GM12878 (cell line): ENCODE data around the gene LTBP2. TPM values are rescaled to one million over a fixed set of nuclear protein-coding genes. Genes with fewer than 3 reads are reported as not detected.

Experiments
- ATAC-seq: fragments of 200-7000 bp; cut with Tn5 transposase; 3 replicates; pipeline ENCODE4 v1.9.1; 2020; ENCODE audit warnings: mild to moderate bottlenecking, moderate library complexity
- BruUV-seq: library from RNA; stranded (reverse); fragments of 400-500 nt; replicated peaks from 2 replicates; lab custom pipeline; 2021; lab: Mats Ljungman, UMichigan
- CTCF ChIA-PET: fragments of 300-600 bp; sonication (Branson Sonifier 250); formaldehyde crosslinking; extraction: SDS; loops from one replicate; lab custom pipeline; 2021; ENCODE audit warnings: inconsistent platforms; lab: Yijun Ruan, JAX
- POLR2A ChIA-PET: fragments of 350-600 bp; formaldehyde crosslinking; extraction: SDS; loops from one replicate; lab custom pipeline; 2021; ENCODE audit warnings: inconsistent platforms; lab: Charles Lee
- RAD21 ChIA-PET: fragments of 300-600 bp; sonication (Branson Sonifier 250); formaldehyde crosslinking; loops from one replicate; lab custom pipeline; 2023; ENCODE audit warnings: antibody characterized with exemption; ENCODE audit not compliant: unreplicated experiment; lab: Charles Lee
- SMC1A ChIA-PET: fragments of 300-600 bp; sonication (Branson Sonifier 250); formaldehyde crosslinking; loops from one replicate; lab custom pipeline; 2023; ENCODE audit not compliant: unreplicated experiment, uncharacterized antibody; lab: Charles Lee
- DNase-seq: peaks from one replicate; pipeline ENCODE4 v3.0.0-alpha.2; 2011; ENCODE audit warnings: low read depth, low spot score
- FAIRE-seq: peaks from 3 replicates; lab custom pipeline; 2011; peaks lifted over from hg19 to GRCh38; lab: Jason Lieb, UNC
- H2AFZ ChIP-seq: 2 replicates; pipeline ENCODE4 v1.6.0; 2011; ENCODE audit warnings: low read depth, low read length, control low read depth; ENCODE audit not compliant: control insufficient read depth
- H3K27ac ChIP-seq: 2 replicates; pipeline ENCODE4 v1.5.1; 2011; ENCODE audit warnings: control low read depth; ENCODE audit not compliant: control insufficient read depth, insufficient read depth
- H3K27me3 ChIP-seq, 2 experiments: replicated peaks in 1 of 2; 2 replicates each; pipeline versions ENCODE4 v1.6.0 to v1.6.1; 2011; ENCODE audit warnings: low read length in 1 of 2; ENCODE audit not compliant: control insufficient read depth in 2 of 2, insufficient read depth in 2 of 2
- H3K36me3 ChIP-seq, 2 experiments: 2 replicates each; pipeline ENCODE4 v1.5.1; 2011; ENCODE audit warnings: low read length in 1 of 2; ENCODE audit not compliant: control insufficient read depth in 2 of 2, insufficient read depth in 2 of 2
- H3K4me1 ChIP-seq: 2 replicates; pipeline ENCODE4 v1.6.1; 2011; ENCODE audit warnings: mild to moderate bottlenecking, low read length, moderate library complexity, mixed read lengths; ENCODE audit not compliant: control insufficient read depth, insufficient read depth
- H3K4me2 ChIP-seq: 2 replicates; pipeline ENCODE4 v1.6.0; 2011; ENCODE audit warnings: control low read depth; ENCODE audit not compliant: control insufficient read depth, insufficient read depth
- H3K4me3 ChIP-seq: fragments of 200-600 bp; sonication (generic); 2 replicates; pipeline ENCODE4 v1.5.1; 2016
- H3K79me2 ChIP-seq: 2 replicates; pipeline ENCODE4 v1.6.0; 2011; ENCODE audit warnings: low read length; ENCODE audit not compliant: control insufficient read depth, insufficient read depth
- H3K9ac ChIP-seq: 2 replicates; pipeline ENCODE4 v1.8.0; 2011; ENCODE audit warnings: low read length, control low read depth, mixed read lengths; ENCODE audit not compliant: control insufficient read depth, insufficient read depth
- H3K9me3 ChIP-seq: replicated peaks from 3 replicates; pipeline ENCODE4 v1.5.1; 2011; ENCODE audit warnings: mild to moderate bottlenecking, low read length; ENCODE audit not compliant: control insufficient read depth, insufficient read depth
- H4K20me1 ChIP-seq: 2 replicates; pipeline ENCODE4 v1.6.0; 2011; ENCODE audit not compliant: control insufficient read depth, insufficient read depth
- ATF7 ChIP-seq: fragments of 450-650 bp; IDR thresholded peaks from 2 replicates; pipeline ENCODE4 v1.6.1; 2016; ENCODE audit warnings: low read depth, mild to moderate bottlenecking
- BACH1 ChIP-seq: fragments of 450-650 bp; IDR thresholded peaks from 2 replicates; pipeline ENCODE4 v1.6.1; 2017; ENCODE audit warnings: mild to moderate bottlenecking, borderline replicate concordance
- CBX3 ChIP-seq: fragments of 200-600 bp; sonication (generic); IDR thresholded peaks from 2 replicates; pipeline ENCODE4 v1.6.1; 2016; ENCODE audit warnings: low read depth, borderline replicate concordance
- E4F1 ChIP-seq: fragments of 450-650 bp; IDR thresholded peaks from 2 replicates; pipeline ENCODE4 v1.6.1; 2018; ENCODE audit warnings: borderline replicate concordance, mild to moderate bottlenecking; ENCODE audit not compliant: partially characterized antibody
- GATAD2B ChIP-seq: fragments of 450-650 bp; conservative IDR thresholded peaks from 2 replicates; pipeline ENCODE4 v1.6.1; 2017; ENCODE audit warnings: low read depth, mild to moderate bottlenecking, moderate library complexity
- HDGF ChIP-seq: fragments of 450-650 bp; IDR thresholded peaks from 2 replicates; pipeline ENCODE4 v1.6.1; 2016; ENCODE audit warnings: antibody characterized with exemption
- IKZF1 ChIP-seq: fragments of 450-650 bp; conservative IDR thresholded peaks from 2 replicates; pipeline ENCODE4 v1.6.1; 2017; ENCODE audit warnings: antibody characterized with exemption, mild to moderate bottlenecking
- KAT2A ChIP-seq: conservative IDR thresholded peaks from 2 replicates; pipeline ENCODE4 v1.6.1; 2011; ENCODE audit warnings: low read depth, low read length; ENCODE audit not compliant: control insufficient read depth
- MEF2B ChIP-seq: fragments of 450-650 bp; IDR thresholded peaks from 2 replicates; pipeline ENCODE4 v1.6.1; 2018; ENCODE audit warnings: mild to moderate bottlenecking, moderate library complexity; ENCODE audit not compliant: partially characterized antibody, poor library complexity, severe bottlenecking
- MYB ChIP-seq: fragments of 150-350 bp; IDR thresholded peaks from 2 replicates; pipeline ENCODE4 v1.6.1; 2014; ENCODE audit warnings: mild to moderate bottlenecking, low read depth, low read length, borderline replicate concordance
- NFYA ChIP-seq: IDR thresholded peaks from 2 replicates; pipeline ENCODE4 v1.6.1; 2011; ENCODE audit warnings: low read depth, mild to moderate bottlenecking, low read length, improper control_type of control experiment, borderline replicate concordance
- NR2C2 ChIP-seq: IDR thresholded peaks from 2 replicates; pipeline ENCODE4 v1.6.1; 2011; ENCODE audit warnings: borderline replicate concordance, low read depth; ENCODE audit not compliant: control insufficient read depth, insufficient read length
- SKIL ChIP-seq: fragments of 450-650 bp; IDR thresholded peaks from 2 replicates; pipeline ENCODE4 v1.6.1; 2017; ENCODE audit warnings: mild to moderate bottlenecking, low read depth, inconsistent platforms; ENCODE audit not compliant: poor library complexity, severe bottlenecking
- TAF1 ChIP-seq: IDR thresholded peaks from 2 replicates; pipeline ENCODE4 v1.6.1; 2011; ENCODE audit warnings: mild to moderate bottlenecking, low read depth, low read length, borderline replicate concordance
- TCF12 ChIP-seq: IDR thresholded peaks from 2 replicates; pipeline ENCODE4 v1.6.1; 2011; ENCODE audit warnings: low read depth, mild to moderate bottlenecking, low read length
- ZBTB4 ChIP-seq: fragments of 450-650 bp; formaldehyde crosslinking; IDR thresholded peaks from 2 replicates; pipeline ENCODE4 v1.4.0; 2022; ENCODE audit warnings: mild to moderate bottlenecking, moderate library complexity
- WGBS: methylation state at CpG from one replicate; pipeline ENCODE4 v1.1.6; 2016; ENCODE audit warnings: low lambda C conversion rate; ENCODE audit not compliant: insufficient replicate concordance, insufficient coverage; ENCODE audit errors: missing lambda C conversion rate; 5-methylcytosine and 5-hydroxymethylcytosine counted together
- in situ Hi-C: fragments of 300-500 bp; cut with MboI; formaldehyde crosslinking; loops from 9 replicates; pipeline ENCODE4 v1.14.3; 2018; ENCODE audit warnings: mixed read lengths
- intact Hi-C: fragments of 100-400 bp; cut with micrococcal nuclease; formaldehyde crosslinking; loops from one replicate; pipeline ENCODE4 v1.14.2; 2022; ENCODE audit not compliant: unreplicated experiment
- polyA plus RNA-seq, 11 experiments: library from polyadenylated mRNA; depleted of rRNA in 4 of 11; unstranded in 6 of 11; stranded (reverse) in 5 of 11; fragments of >200 nt; fragmentation: Nextera tagmentation in 4 of 11; fragmentation: Illumina TruSeq in 1 of 11; extraction: Ambion mirVana in 4 of 11; extraction: Trizol in 1 of 11; gene quantifications; 1 replicate in 1 of 11; 2 replicates in 10 of 11; pipeline versions ENCODE4 v1.2.1 to v1.2.3, GENCODE V29; 2011 to 2016; ENCODE audit warnings: inconsistent platforms in 2 of 11, missing spikeins in 2 of 11, low read depth in 1 of 11
- total RNA-seq, 4 experiments: library from RNA; depleted of rRNA in 3 of 4; stranded (reverse); fragments of >200 nt in 3 of 4; fragmentation: Illumina TruSeq in 1 of 4; extraction: Trizol in 1 of 4; gene quantifications; 2 replicates each; pipeline versions ENCODE4 v1.2.1 to v1.2.3, GENCODE V29; 2013 to 2021

The LTBP2 gene
- total and polyA plus RNA-seq, 10 of the 15 experiments (the other 5 are each of a cell fraction or from before 2014, with no cell fraction given), result 0.03 to 0.23 (median 0.06) TPM; not detected in 1

GRCh38 chr14:74551431-74552371, 60.3 kb downstream of the LTBP2 start:
- Histone ChIP-seq H3K4me3 (no peak overlapping the region), H3K4me1 (no peaks in the 10 kb centered on the region), H3K9me3 (no peaks in the 10 kb centered on the region), H3K79me2 (no peaks in the 10 kb centered on the region), H3K27ac (no peak overlapping the region), H4K20me1 (no peaks in the 10 kb centered on the region), H2AFZ (no peak overlapping the region), H3K36me3 (no peaks in the 10 kb centered on the region), H3K27me3 (peaks cover 0 to 1% of the 10 kb centered on the region in 2 experiments; a peak in 2 of 4 replicates), H3K4me2 (no peak overlapping the region), H3K9ac (no peak overlapping the region)
- in situ Hi-C loops (no loop called here), intact Hi-C loops (no loop called here)
- no peak for FAIRE-seq
- ChIA-PET RAD21 (no interaction called here), CTCF (no interaction called here), POLR2A (no interaction called here), SMC1A (no interaction called here)
- DNase-seq, result no peak
- 39% methylated on average over 19 of the region's 21 CpGs for WGBS
- ATAC-seq, result no peak
- BruUV-seq, result no TSS peak
- TF ChIP-seq CBX3, result no peak
- no peak for TF ChIP-seq TCF12
- TF ChIP-seq MEF2B, result no peak
- TF ChIP-seq ZBTB4 (CRISPR knock-in tag), result no peak
- no peak for TF ChIP-seq SKIL
- TF ChIP-seq E4F1, result no peak
- TF ChIP-seq NR2C2, result no peak
- no peak for TF ChIP-seq HDGF
- no peak for TF ChIP-seq IKZF1
- TF ChIP-seq KAT2A, result no peak
- TF ChIP-seq TAF1, result no peak
- no peak for TF ChIP-seq MYB
- no peak for TF ChIP-seq NFYA
- TF ChIP-seq BACH1, result no peak
- no peak for TF ChIP-seq GATAD2B
- no peak for TF ChIP-seq ATF7
